Measurements from ENCODE around the gene SPTLC3.

The SPTLC3 gene

DNA sequence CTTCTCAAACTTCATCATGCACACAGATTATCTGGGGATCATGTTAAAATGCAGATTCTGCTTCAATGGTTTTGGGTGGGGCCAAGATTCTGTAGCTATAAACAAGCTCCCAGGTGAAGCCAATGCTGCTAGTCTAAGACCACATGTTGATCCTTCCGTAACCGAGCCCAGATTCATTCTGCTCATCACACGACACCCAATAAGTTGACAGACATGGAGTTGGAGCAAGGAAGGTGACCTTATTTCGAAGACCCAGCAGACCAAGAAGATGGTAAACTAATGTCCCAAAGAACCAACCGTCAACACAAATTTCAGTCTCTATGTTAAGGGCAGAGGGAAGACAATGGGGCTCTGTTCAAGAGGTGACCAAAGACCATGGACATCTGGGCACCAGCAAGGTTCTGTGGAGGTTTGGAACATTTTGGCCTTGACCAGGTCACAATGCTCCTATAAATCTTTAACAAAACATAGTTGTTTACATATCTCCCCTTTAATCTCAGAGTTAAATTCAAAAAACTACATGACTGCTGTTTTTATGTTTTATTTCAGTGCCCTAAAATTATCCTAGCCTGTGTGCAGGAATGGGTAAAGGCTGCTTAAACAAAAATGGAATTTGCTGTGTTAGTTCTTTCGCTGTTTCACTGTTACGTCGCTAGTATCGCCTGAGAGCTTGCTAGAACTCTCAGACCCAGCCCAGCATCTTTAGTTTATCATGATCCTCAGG lies 50.1 kb downstream of the SPTLC3 start:
- Histone ChIP-seq H3K9me3 (ENCODE audit: control insufficient read depth, insufficient read depth, low read length) (no peaks in the 10 kb centered on the region), H3K79me2 (ENCODE audit: control insufficient read depth, low read length) (no peaks in the 10 kb centered on the region), H3K4me1 (ENCODE audit: control insufficient read depth, low read length) (no peaks in the 10 kb centered on the region), H3K4me2 (ENCODE audit: low read length) (no peak overlapping the region), H3K9me2 (replicated peaks; ENCODE audit: control insufficient read depth, low read length) (no peaks in the 10 kb centered on the region), H3K27ac (ENCODE audit: low read depth, low read length) (no peak overlapping the region), H3K36me3 (ENCODE audit: control insufficient read depth, low read length) (no peaks in the 10 kb centered on the region), H4K20me1 (ENCODE audit: control insufficient read depth, insufficient read depth, low read depth, low read length) (no peaks in the 10 kb centered on the region), H3F3A (ENCODE audit: control insufficient read depth, insufficient read depth) (no peaks in the 10 kb centered on the region), H3K27me3 (ENCODE audit: control insufficient read depth, low read length) (no peaks in the 10 kb centered on the region), H3K4me3 (ENCODE audit: low read length) (no peak overlapping the region)
- TF ChIP-seq EZH2phosphoT487 (IDR thresholded peaks at IDR 0.05; ENCODE audit: borderline replicate concordance, low read length) = no peak
- TF ChIP-seq, protein P1, sequence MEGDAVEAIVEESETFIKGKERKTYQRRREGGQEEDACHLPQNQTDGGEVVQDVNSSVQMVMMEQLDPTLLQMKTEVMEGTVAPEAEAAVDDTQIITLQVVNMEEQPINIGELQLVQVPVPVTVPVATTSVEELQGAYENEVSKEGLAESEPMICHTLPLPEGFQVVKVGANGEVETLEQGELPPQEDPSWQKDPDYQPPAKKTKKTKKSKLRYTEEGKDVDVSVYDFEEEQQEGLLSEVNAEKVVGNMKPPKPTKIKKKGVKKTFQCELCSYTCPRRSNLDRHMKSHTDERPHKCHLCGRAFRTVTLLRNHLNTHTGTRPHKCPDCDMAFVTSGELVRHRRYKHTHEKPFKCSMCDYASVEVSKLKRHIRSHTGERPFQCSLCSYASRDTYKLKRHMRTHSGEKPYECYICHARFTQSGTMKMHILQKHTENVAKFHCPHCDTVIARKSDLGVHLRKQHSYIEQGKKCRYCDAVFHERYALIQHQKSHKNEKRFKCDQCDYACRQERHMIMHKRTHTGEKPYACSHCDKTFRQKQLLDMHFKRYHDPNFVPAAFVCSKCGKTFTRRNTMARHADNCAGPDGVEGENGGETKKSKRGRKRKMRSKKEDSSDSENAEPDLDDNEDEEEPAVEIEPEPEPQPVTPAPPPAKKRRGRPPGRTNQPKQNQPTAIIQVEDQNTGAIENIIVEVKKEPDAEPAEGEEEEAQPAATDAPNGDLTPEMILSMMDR (IDR thresholded peaks at IDR 0.05; ENCODE audit: low read depth, low read length, poor library complexity, severe bottlenecking) = no peak

DNA sequence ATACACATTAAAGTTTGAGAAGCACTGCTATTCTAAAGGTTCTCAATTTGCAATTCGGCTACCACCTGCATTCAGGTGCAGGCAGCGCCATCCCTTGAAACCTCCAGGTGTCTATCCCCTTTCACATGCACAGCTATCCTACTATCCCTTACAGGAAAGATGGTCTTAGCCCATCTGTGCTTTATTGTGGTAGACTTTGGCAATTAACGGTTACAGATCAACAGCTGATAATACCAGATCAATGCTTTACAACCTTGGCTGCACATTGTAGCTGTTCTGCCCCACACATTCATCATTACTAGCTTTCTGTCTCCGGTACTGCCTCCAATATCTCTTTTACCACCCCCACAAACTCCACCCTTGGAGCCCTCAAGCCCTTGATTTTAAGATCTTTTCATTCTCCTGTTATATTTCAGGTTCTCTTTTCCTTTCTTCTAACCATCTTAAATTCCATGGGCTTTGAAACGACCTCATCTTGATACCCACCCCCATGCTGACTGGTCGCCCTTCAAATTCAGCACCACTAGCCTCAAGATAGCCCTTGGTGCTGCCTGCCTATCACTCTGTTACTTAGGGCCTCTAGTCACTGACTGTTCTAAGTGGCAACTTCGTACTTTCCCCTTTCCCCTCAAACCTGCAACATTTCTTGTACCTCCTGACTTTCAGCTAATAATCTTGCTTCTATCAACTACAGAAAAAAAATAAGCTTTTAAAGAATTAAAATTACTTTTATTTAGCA lies 50.8 kb downstream of the SPTLC3 start:
- H3K79me2 ChIP-seq (ENCODE audit: control insufficient read depth, low read length) = no peaks in the 10 kb centered on the region

DNA sequence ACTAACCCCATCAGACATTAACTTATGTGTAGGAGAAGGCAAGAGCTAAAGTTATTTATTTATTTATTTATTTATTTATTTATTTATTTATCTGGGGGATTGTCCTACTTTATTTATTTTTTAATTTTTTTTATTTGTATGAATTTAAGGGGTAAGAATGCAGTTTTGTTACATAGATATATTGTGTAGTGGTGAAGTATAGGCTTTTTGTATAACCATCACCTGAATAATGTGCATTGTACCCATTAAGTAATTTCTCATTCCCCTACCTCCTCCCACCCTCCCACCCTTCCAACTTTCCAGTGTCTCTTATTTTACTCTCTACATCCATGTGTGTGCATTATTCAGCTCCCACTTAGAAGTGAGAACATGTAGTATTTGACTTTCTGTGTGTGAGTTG lies 51.6 kb downstream of the SPTLC3 start:
- no peak overlapping the region for H3K27ac ChIP-seq (ENCODE audit: low read depth, low read length)
- H3K4me1 ChIP-seq (ENCODE audit: control insufficient read depth, low read length) = no peaks in the 10 kb centered on the region
- H4K20me1 ChIP-seq (ENCODE audit: control insufficient read depth, insufficient read depth, low read depth, low read length) = no peaks in the 10 kb centered on the region
- no peaks in the 10 kb centered on the region for H3F3A ChIP-seq (ENCODE audit: control insufficient read depth, insufficient read depth)
- no peak overlapping the region for H3K4me2 ChIP-seq (ENCODE audit: low read length)
- H3K27me3 ChIP-seq (ENCODE audit: control insufficient read depth, low read length) = no peaks in the 10 kb centered on the region
- no peaks in the 10 kb centered on the region for H3K79me2 ChIP-seq (ENCODE audit: control insufficient read depth, low read length)
- TF ChIP-seq, protein P1 (IDR thresholded peaks at IDR 0.05; ENCODE audit: low read depth, low read length, poor library complexity, severe bottlenecking) = no peak
- no peak for TF ChIP-seq EZH2phosphoT487 (IDR thresholded peaks at IDR 0.05; ENCODE audit: borderline replicate concordance, low read length)
- H3K9me3 ChIP-seq (ENCODE audit: control insufficient read depth, insufficient read depth, low read length) = no peaks in the 10 kb centered on the region
- H3K4me3 ChIP-seq (ENCODE audit: low read length) = no peak overlapping the region
- no peaks in the 10 kb centered on the region for H3K9me2 ChIP-seq (replicated peaks; ENCODE audit: control insufficient read depth, low read length)
- no peaks in the 10 kb centered on the region for H3K36me3 ChIP-seq (ENCODE audit: control insufficient read depth, low read length)

More for the DNA sequence above, 50.8 kb downstream of the SPTLC3 start:
- Histone ChIP-seq H3K4me1 (ENCODE audit: control insufficient read depth, low read length) (no peaks in the 10 kb centered on the region), H3K4me3 (ENCODE audit: low read length) (no peak overlapping the region), H3F3A (ENCODE audit: control insufficient read depth, insufficient read depth) (no peaks in the 10 kb centered on the region), H3K4me2 (ENCODE audit: low read length) (no peak overlapping the region), H3K27ac (ENCODE audit: low read depth, low read length) (no peak overlapping the region), H3K9me2 (replicated peaks; ENCODE audit: control insufficient read depth, low read length) (no peaks in the 10 kb centered on the region), H4K20me1 (ENCODE audit: control insufficient read depth, insufficient read depth, low read depth, low read length) (no peaks in the 10 kb centered on the region), H3K36me3 (ENCODE audit: control insufficient read depth, low read length) (no peaks in the 10 kb centered on the region), H3K27me3 (ENCODE audit: control insufficient read depth, low read length) (no peaks in the 10 kb centered on the region), H3K9me3 (ENCODE audit: control insufficient read depth, insufficient read depth, low read length) (no peaks in the 10 kb centered on the region)
- TF ChIP-seq, protein P1 (IDR thresholded peaks at IDR 0.05; ENCODE audit: low read depth, low read length, poor library complexity, severe bottlenecking) = no peak
- no peak for TF ChIP-seq EZH2phosphoT487 (IDR thresholded peaks at IDR 0.05; ENCODE audit: borderline replicate concordance, low read length)
